Lung (tissue), 12 donors: ENCODE measurements around the gene EPM2A. TPM values are rescaled to one million over a fixed set of nuclear protein-coding genes. Genes with fewer than 3 reads are reported as not detected.

Source experiments
- ATAC-seq: fragments of 200-7000 bp; cut with Tn5 transposase; one replicate; pipeline ENCODE4 v1.9.1; 2020; ENCODE audit warnings: moderate number of reproducible peaks; ENCODE audit not compliant: insufficient read depth, low FRiP score
- DNase-seq, 3 donors: peaks; one replicate each; pipeline ENCODE4 v3.0.0-alpha.2; 2013 to 2017
- H3K27ac ChIP-seq, 2 donors: one replicate each; pipeline ENCODE4 v1.5.1; 2013; ENCODE audit warnings: mild to moderate bottlenecking in 2 of 2, moderate library complexity in 2 of 2, control low read depth in 1 of 2, inconsistent platforms in 1 of 2, low read depth in 1 of 2, low read length in 1 of 2
- H3K27me3 ChIP-seq, 3 donors: one replicate each; pipeline ENCODE4 v1.5.1; 2013; ENCODE audit warnings: low read length in 2 of 3; ENCODE audit not compliant: control insufficient read depth in 3 of 3, insufficient read depth in 3 of 3
- H3K36me3 ChIP-seq, 4 donors: one replicate each; pipeline ENCODE4 v1.5.1; 2013; ENCODE audit warnings: low read length in 4 of 4, mild to moderate bottlenecking in 1 of 4, moderate library complexity in 1 of 4; ENCODE audit not compliant: control insufficient read depth in 4 of 4, insufficient read depth in 4 of 4
- H3K4me1 ChIP-seq, 5 donors: one replicate each; pipeline ENCODE4 v1.5.1; 2013; ENCODE audit warnings: low read length in 5 of 5, mild to moderate bottlenecking in 2 of 5, moderate library complexity in 1 of 5; ENCODE audit not compliant: control insufficient read depth in 5 of 5, insufficient read depth in 5 of 5
- H3K4me3 ChIP-seq: one replicate; pipeline ENCODE4 v1.5.1; 2013; ENCODE audit warnings: mild to moderate bottlenecking, control low read depth, moderate library complexity
- H3K9ac ChIP-seq, 2 donors: one replicate each; pipeline ENCODE4 v1.5.1; 2013; ENCODE audit warnings: low read length in 2 of 2, control low read depth in 1 of 2; ENCODE audit not compliant: insufficient read depth in 1 of 2
- H3K9me3 ChIP-seq, 4 donors: one replicate each; pipeline ENCODE4 v1.5.1; 2013; ENCODE audit warnings: low read length in 3 of 4, mild to moderate bottlenecking in 1 of 4, moderate library complexity in 1 of 4; ENCODE audit not compliant: control insufficient read depth in 4 of 4, insufficient read depth in 3 of 4
- CTCF ChIP-seq: IDR thresholded peaks from 2 replicates; pipeline ENCODE4 v1.5.1; 2012; ENCODE audit warnings: mild to moderate bottlenecking; ENCODE audit errors: control extremely low read depth, extremely low read depth
- WGBS, 2 donors: extraction: QIAGEN DNeasy Blood & Tissue Kit; methylation state at CpG; one replicate each; pipeline ENCODE4 v1.1.7; 2013; 5-methylcytosine and 5-hydroxymethylcytosine counted together
- polyA plus RNA-seq, 2 donors: library from polyadenylated mRNA; stranded (reverse); fragments of 200-250 nt; gene quantifications; one replicate each; pipeline ENCODE4 v1.2.1, GENCODE V29; 2013
- total RNA-seq, 2 donors: library from RNA; depleted of rRNA in 1 of 2; stranded (reverse); fragments of >200 nt in 1 of 2; gene quantifications; one replicate each; pipeline ENCODE4 v1.2.1, GENCODE V29; 2014 to 2021
- donor health status: control.
- donor health status: control.
- donor health status: Bipolar disorder and iron deficiency.
- donor health status: healthy.
- donor health status: DM: yes; HTN: yes; CAD: no.

EPM2A gene
- total and polyA plus RNA-seq, 4 donors = 2.8 to 13.3 (median 5.0) TPM

DNA sequence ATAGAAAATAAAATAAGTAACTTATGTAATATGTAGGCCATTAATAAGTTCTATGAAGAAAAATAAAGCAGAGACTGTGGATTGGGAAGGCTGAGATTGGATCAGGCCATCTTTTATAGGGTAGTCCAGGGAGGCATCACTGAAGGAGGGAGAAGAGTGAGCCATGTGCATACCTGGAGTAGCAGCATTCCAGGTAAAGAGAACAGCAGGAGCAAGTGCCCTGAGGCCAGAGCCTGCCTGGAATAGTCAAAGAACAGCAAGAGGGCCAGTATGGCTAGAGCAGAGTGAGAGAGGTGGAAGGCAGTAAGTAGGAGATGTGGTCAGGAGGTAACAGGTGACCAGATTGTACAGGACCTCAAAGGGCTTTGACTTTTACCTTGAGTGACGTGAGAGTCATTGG, 112.1 kb downstream of the EPM2A start:
- 87 to 100% methylated on average over 1 of the region's 1 CpG for WGBS, 2 donors
- Histone ChIP-seq H3K27ac (no peak overlapping the region), H3K27me3 (no peaks in the 10 kb centered on the region), H3K4me1 (peaks cover 0 to 1% (median 0%) of the 10 kb centered on the region in 5 donors), H3K4me3 (no peak overlapping the region), H3K9ac (no peak overlapping the region), H3K9me3 (peaks cover 0 to 2% (median 0%) of the 10 kb centered on the region in 4 donors), H3K36me3 (peaks cover 0 to 5% (median 0%) of the 10 kb centered on the region in 4 donors)
- DNase-seq = no peak
- no peak for ATAC-seq
- TF ChIP-seq CTCF = no peak

GRCh38 chr6:145621776-145622175, 113.5 kb downstream of the EPM2A start:
- no peak overlapping the region for H3K4me3 ChIP-seq
- no peak for TF ChIP-seq CTCF
- H3K4me1 ChIP-seq = no peaks in the 10 kb centered on the region
- no peak for DNase-seq
- H3K36me3 ChIP-seq = no peaks in the 10 kb centered on the region
- H3K27ac ChIP-seq = no peak overlapping the region
- H3K9me3 ChIP-seq = no peaks in the 10 kb centered on the region
- 83 to 91% methylated on average over 1 of the region's 1 CpG for WGBS, 2 donors
- H3K9ac ChIP-seq = no peak overlapping the region
- no peak for ATAC-seq
- H3K27me3 ChIP-seq = no peaks in the 10 kb centered on the region

DNA sequence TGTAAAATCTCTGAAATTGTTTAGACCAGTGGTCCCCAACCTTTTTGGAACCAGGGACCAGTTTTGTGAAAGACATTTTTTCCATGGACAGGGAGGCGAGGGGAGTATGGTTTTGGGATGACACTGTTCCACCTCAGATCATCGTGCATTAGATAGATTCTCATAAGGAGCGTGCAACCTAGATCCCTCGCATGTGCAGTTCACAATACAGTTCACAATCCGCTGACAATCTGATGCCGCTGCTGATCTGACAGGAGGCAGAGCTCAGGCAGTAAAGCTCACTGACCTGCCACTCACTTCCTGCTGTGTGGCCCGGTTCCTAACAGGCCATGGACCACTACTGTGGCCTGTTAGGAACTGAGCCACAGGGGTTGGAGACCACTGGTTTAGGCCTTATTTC, 115.2 kb downstream of the EPM2A start:
- no peaks in the 10 kb centered on the region for H3K36me3 ChIP-seq
- H3K27me3 ChIP-seq = no peaks in the 10 kb centered on the region
- no peak for ATAC-seq
- no peaks in the 10 kb centered on the region for H3K9me3 ChIP-seq
- no peak overlapping the region for H3K9ac ChIP-seq
- no peaks in the 10 kb centered on the region for H3K4me1 ChIP-seq
- H3K27ac ChIP-seq = no peak overlapping the region
- 91 to 93% methylated on average over 7 of the region's 7 CpGs for WGBS, 2 donors
- no peak for DNase-seq
- no peak overlapping the region for H3K4me3 ChIP-seq
- no peak for TF ChIP-seq CTCF

- Histone ChIP-seq H3K27ac (no peak overlapping the region), H3K4me1 (no peaks in the 10 kb centered on the region), H3K4me3 (no peak overlapping the region), H3K9ac (no peak overlapping the region), H3K27me3 (no peaks in the 10 kb centered on the region), H3K36me3 (no peaks in the 10 kb centered on the region), H3K9me3 (no peaks in the 10 kb centered on the region)
- ATAC-seq = no peak
- TF ChIP-seq CTCF = no peak
- 81 to 83% methylated on average over 1 of the region's 1 CpG for WGBS, 2 donors
- DNase-seq = no peak
These were observed 125.8 kb downstream of the EPM2A start for GRCh38 chr6:145609521-145609920.
